GM18499 (cell line): ENCODE measurements around the gene MUC5B.

Experiments
- ATAC-seq: cut with Tn5 transposase; IDR thresholded peaks from one replicate; pipeline ENCODE4 v1.9.1; 2021; ENCODE audit warnings: moderate number of reproducible peaks; ENCODE audit not compliant: insufficient read depth, unreplicated experiment

MUC5B gene

GRCh38 chr11:1278766-1279673 is 56.2 kb downstream of the MUC5B start:
- ATAC-seq, result no peak

DNA sequence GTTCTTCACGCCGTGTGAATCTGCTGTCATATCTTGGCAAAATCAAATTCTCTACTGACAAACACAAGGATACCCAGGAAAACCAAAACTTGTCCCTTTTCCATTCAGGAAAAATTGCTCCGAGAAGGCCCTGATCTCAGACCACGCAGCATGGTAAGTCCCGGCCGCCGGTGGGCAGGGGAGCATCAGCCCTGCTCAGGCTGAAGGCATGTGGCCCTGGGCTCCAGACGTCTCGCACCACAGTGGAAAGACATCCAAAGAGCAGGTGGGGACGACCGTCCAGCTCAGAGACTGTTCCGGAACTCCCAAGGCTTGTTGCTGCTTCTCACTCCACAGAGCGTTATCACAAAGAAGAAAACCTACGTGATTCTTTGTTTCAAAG is 56.8 kb downstream of the MUC5B start:
- ATAC-seq, result no peak

GRCh38 chr11:1280116-1281035 is 57.5 kb downstream of the MUC5B start:
- ATAC-seq, result no peak

DNA sequence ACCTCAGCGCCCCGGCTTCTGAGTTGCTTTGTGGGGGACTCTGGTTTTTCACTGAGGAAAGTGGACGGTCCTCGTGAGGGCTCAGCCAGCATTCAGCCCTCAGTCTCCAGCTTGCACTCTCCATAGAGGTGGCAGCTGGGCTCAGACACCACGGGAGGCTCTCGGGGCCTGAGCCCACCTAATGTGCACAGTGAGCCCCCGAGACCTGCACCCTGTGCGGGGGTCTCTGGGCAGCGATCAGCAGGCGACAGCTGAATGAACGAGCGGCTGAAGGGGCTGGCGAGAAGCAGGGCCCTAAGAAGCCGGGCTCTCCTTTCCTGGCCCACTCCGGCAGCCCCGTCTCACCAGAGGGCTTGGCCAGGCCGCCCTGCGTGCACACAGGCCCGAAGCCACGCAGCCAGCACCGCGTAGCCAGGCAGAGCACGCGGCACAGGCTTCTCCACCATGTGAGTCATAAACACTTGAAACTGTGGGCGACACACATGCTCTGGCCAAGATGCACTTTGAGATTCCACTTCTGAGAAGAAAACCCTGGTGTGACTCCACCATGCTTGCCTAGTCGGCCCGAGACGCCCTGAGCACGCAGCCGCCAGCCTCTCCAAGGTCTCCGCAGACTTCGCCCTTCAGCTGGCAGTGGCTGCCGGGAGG is 58.6 kb downstream of the MUC5B start:
- no peak for ATAC-seq

- ATAC-seq, result no peak
Measured at GRCh38 chr11:1281974-1282365, 59.1 kb downstream of the MUC5B start.

DNA sequence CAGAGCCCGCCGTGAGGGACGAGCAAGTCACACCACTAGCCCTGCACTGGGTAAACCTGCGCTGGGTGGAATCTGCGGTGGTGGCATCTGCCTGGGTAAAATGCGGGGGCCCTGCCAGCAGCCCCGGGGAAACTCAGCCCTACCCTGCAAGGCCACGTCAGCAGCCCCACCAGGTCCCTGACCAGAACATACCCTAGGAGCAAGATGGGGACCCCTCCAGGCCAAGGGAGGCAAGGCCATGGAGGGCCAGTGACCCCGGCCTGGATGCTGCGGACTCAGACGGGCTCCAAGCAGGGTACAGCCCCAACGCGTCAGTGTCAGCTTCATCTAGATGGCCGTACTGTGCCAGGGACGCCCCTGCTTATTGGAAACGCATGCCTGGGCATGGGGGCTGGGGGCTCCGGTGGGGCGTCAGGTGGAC is 60.2 kb downstream of the MUC5B start:
- no peak for ATAC-seq

- no peak for ATAC-seq
Measured at GRCh38 chr11:1283906-1284305, 61.0 kb downstream of the MUC5B start.

- no peak for ATAC-seq
Measured at GRCh38 chr11:1285316-1285744, 62.5 kb downstream of the MUC5B start.

GRCh38 chr11:1285876-1286275 is 63.0 kb downstream of the MUC5B start:
- no peak for ATAC-seq

- ATAC-seq, result no peak
Measured at GRCh38 chr11:1287928-1288327, 65.1 kb downstream of the MUC5B start.

DNA sequence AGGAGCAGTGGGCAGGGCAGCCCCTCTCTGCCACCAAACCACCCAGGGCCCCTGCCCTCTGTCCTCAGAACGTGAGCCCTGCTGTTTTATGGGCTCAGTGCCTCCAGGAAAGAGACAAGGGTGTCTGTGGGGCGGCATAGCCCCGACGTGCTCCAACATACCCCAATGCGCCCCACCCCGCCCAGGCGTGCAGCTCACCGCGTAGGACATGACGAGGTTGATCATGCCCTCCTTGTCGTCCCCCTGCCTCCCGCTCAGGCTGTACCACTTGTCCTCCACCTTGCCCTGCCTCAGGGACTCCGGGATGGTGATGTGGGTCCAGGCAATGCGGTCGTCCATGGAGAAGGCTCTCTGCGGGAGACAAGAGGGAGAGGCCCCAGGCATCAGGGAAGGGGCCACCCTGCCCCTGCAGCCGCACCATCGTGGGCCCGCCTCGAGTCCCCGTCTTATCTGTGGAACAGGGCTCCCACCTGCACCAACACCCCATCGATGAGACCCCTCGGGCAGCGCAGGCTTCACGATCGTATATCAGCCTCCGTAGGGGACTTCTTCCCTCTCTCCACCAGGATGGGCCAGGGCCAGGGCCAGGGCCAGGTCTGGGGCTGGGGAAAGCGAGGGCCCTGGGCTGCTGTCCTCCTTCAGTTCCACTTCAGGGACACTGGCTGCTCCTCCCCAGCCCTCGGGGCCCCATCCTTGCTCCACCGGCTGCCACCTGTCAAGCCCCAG is 65.7 kb downstream of the MUC5B start:
- no peak for ATAC-seq

- no peak for ATAC-seq
Measured at GRCh38 chr11:1289211-1289935, 66.5 kb downstream of the MUC5B start.

GRCh38 chr11:1290052-1291040 is 67.5 kb downstream of the MUC5B start:
- no peak for ATAC-seq

DNA sequence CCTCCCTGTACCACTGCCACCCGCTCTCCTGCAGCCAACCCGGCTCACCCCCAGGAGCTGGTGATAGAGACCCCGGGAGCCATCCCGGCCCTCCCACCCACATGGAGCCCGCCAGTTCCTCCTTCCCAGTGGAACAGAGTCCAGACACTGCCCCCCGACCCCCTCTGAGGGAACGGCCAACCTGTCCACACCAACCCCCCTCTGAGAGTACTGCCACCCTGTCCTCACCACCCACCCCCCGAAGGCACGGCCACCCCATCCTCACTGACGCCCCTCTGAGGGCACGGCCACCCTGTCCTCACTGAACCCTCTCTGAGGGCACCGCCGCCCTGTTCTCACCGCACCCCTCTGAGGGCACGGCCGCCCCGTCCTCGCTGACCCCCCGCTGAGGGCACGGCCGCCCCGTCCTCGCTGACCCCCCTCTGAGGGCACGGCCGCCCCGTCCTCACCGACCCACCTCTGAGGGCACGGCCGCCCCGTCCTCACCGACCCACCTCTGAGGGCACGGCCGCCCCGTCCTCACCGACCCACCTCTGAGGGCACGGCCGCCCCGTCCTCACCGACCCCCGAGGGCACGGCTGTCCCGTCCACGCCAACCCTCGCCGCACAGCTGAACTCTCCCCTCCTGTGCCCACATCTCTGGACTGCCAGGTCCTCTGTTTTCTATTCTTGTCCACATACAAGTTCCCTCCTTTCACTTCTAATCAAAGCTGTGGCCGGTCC is 68.6 kb downstream of the MUC5B start:
- no peak for ATAC-seq

GRCh38 chr11:1292018-1292643 is 69.3 kb downstream of the MUC5B start:
- ATAC-seq, result no peak

DNA sequence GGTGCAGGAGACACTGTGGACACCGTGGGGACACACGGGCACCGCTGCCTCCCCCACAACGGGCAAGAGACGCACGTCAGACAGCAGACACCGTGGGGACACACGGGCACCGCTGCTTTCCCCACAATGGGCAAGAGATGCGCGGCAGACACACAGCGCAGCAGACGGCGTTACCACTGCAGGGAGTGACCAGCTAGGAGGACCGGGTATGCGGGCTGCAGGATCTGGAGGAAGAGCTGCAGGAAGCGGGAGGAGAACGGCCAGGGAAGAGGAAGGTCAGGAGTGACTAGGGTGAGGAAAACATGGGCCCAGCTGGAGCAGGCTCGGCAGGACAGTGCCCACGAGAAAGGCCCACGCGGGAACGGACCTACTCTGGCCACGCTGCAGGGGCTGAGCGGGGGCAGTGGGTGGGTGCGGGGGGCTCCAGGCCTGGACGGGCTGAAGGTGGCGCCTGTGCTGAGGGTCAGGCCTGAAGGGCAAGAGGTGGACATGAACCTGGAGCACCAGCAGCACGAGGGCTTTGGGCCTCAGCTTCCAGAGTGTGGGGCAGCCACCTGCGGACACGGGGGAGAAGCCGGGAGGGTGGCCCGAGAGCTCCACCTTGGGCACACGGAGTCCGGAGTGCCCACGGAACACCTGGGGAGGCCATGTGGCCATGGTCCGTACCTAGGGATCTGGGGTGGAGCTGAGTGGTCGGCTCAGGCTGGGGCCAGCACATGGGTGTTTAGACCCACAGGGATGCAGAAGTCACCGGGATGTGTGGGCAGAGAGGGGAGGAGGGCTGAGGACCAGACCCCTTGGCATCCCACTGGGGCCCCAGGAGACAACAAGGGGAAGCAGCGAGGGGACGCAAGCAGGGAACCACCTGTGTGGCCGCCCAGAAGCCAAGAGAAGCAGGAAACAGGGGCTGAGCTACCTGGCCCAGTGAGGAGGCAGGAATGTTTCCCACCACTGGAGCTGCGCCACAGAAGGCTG is 70.1 kb downstream of the MUC5B start:
- no peak for ATAC-seq
